Aorta (tissue), 5 donors: Measurements from ENCODE around the gene ARPP21. TPM values are rescaled to one million over a fixed set of nuclear protein-coding genes. Genes with fewer than 3 reads are reported as not detected.
A peak's percentile ranks its signal among the peaks of the same experiment; 100 is the strongest.

Source experiments
- ATAC-seq: fragments of 200-7000 bp; cut with Tn5 transposase; one replicate; pipeline ENCODE4 v1.9.1; 2022; ENCODE audit warnings: moderate library complexity; ENCODE audit not compliant: low FRiP score
- DNase-seq, 2 donors: peaks; one replicate each; pipeline ENCODE4 v3.0.0-alpha.2; 2020
- H3K27ac ChIP-seq, 2 donors: one replicate each; pipeline ENCODE4 v1.5.1; 2013; ENCODE audit warnings: low read length in 2 of 2, mild to moderate bottlenecking in 2 of 2, moderate library complexity in 2 of 2, control low read depth in 1 of 2, inconsistent platforms in 1 of 2, low read depth in 1 of 2
- H3K27me3 ChIP-seq, 2 donors: one replicate each; pipeline ENCODE4 v1.6.1; 2013; ENCODE audit warnings: control low read depth in 1 of 2, low read length in 1 of 2, mild to moderate bottlenecking in 1 of 2, moderate library complexity in 1 of 2; ENCODE audit not compliant: insufficient read depth in 2 of 2, control insufficient read depth in 1 of 2
- H3K36me3 ChIP-seq, 2 donors: one replicate each; pipeline ENCODE4 v1.6.1; 2013; ENCODE audit warnings: control low read depth in 1 of 2, low read length in 1 of 2, mild to moderate bottlenecking in 1 of 2; ENCODE audit not compliant: insufficient read depth in 2 of 2, control insufficient read depth in 1 of 2
- H3K4me1 ChIP-seq, 2 donors: one replicate each; pipeline ENCODE4 v1.6.1; 2013; ENCODE audit warnings: low read length in 2 of 2, control low read depth in 1 of 2, mild to moderate bottlenecking in 1 of 2, moderate library complexity in 1 of 2; ENCODE audit not compliant: insufficient read depth in 2 of 2, control insufficient read depth in 1 of 2
- H3K4me3 ChIP-seq, 2 donors: one replicate each; pipeline ENCODE4 v1.5.1; 2013; ENCODE audit warnings: low read length in 2 of 2, control low read depth in 1 of 2, mild to moderate bottlenecking in 1 of 2
- H3K9me3 ChIP-seq: one replicate; pipeline ENCODE4 v1.6.1; 2013; ENCODE audit warnings: mild to moderate bottlenecking, low read length; ENCODE audit not compliant: control insufficient read depth
- WGBS, 2 donors: extraction: QIAGEN DNeasy Blood & Tissue Kit; methylation state at CpG; one replicate each; pipeline ENCODE4 v1.1.7; 2013; 5-methylcytosine and 5-hydroxymethylcytosine counted together
- intact Hi-C, 2 donors: fragments of 100-400 bp; cut with DNase I; formaldehyde crosslinking; loops; one replicate each; pipeline versions ENCODE4 v1.14.2 to v1.15.0; 2022
- polyA plus RNA-seq, 2 donors: library from polyadenylated mRNA; stranded (reverse); fragments of 200-250 nt; gene quantifications; one replicate each; pipeline ENCODE4 v1.2.3, GENCODE V29; 2013
- total RNA-seq, 2 donors: library from RNA; stranded (reverse); fragmentation: NEBNext Ultra II Directional; extraction: Animal tissue kit (Norgen Biotek cat#: 25700); gene quantifications; one replicate each; pipeline ENCODE4 v1.2.1, GENCODE V29; 2021
- donor health status: healthy with polysubstance abuse.
- donor health status: Bipolar disorder and iron deficiency.
- donor health status: DM: no; HTN: no; CAD: no.
- donor health status: DM: no; HTN: no; CAD: no.
- donor health status: DM: yes; HTN: yes; CAD: no.

The ARPP21 gene
- total and polyA plus RNA-seq, 4 donors, result 1.8 to 9.5 (median 4.9) TPM

GRCh38 chr3:35708394-35709271 is 69.3 kb downstream of the ARPP21 start:
- H3K9me3 ChIP-seq, result no peaks in the 10 kb centered on the region
- no peaks in the 10 kb centered on the region for H3K36me3 ChIP-seq
- no peak overlapping the region for H3K4me3 ChIP-seq
- no peak for ATAC-seq
- intact Hi-C loops, result no loop called here
- H3K27me3 ChIP-seq, result no peaks in the 10 kb centered on the region
- WGBS, 2 donors, result 80 to 81% methylated on average over 8 of the region's 8 CpGs
- no peak for DNase-seq
- H3K27ac ChIP-seq, result no peak overlapping the region
- H3K4me1 ChIP-seq, result no peaks in the 10 kb centered on the region

- 86 to 90% methylated on average over 3 of the region's 3 CpGs for WGBS, 2 donors
- H3K36me3 ChIP-seq, result no peaks in the 10 kb centered on the region
- no peaks in the 10 kb centered on the region for H3K27me3 ChIP-seq
- no peaks in the 10 kb centered on the region for H3K9me3 ChIP-seq
- H3K27ac ChIP-seq, result no peak overlapping the region
- DNase-seq, result no peak
- H3K4me1 ChIP-seq, result no peaks in the 10 kb centered on the region
- H3K4me3 ChIP-seq, result no peak overlapping the region
- intact Hi-C loops, result no loop called here
- no peak for ATAC-seq
These were observed 70.4 kb downstream of the ARPP21 start for GRCh38 chr3:35709691-35710090.

- H3K4me1 ChIP-seq, result no peaks in the 10 kb centered on the region
- H3K27ac ChIP-seq, result no peak overlapping the region
- H3K9me3 ChIP-seq, result no peaks in the 10 kb centered on the region
- no peak for DNase-seq
- WGBS, 2 donors, result 93 to 97% methylated on average over 1 of the region's 1 CpG
- H3K36me3 ChIP-seq, result no peaks in the 10 kb centered on the region
- no peak overlapping the region for H3K4me3 ChIP-seq
- H3K27me3 ChIP-seq, result no peaks in the 10 kb centered on the region
- intact Hi-C loops, result no loop called here
- ATAC-seq, result no peak
These were observed 71.2 kb downstream of the ARPP21 start for GRCh38 chr3:35710554-35710953.

- WGBS, 2 donors, result 94 to 97% methylated on average over 1 of the region's 1 CpG
These were observed 79.6 kb downstream of the ARPP21 start for GRCh38 chr3:35718921-35719320.

GRCh38 chr3:35721628-35722027 is 82.3 kb downstream of the ARPP21 start:
- no peak overlapping the region for H3K4me3 ChIP-seq
- ATAC-seq (peak; percentile 31), DNase-seq (no peak)
- H3K4me1 ChIP-seq, result no peaks in the 10 kb centered on the region
- whole genome bisulfite sequencing, 2 donors, result 90 to 93% methylated on average over 8 of the region's 8 CpGs
- intact Hi-C loops, result no loop called here
- H3K9me3 ChIP-seq, result no peaks in the 10 kb centered on the region
- no peak overlapping the region for H3K27ac ChIP-seq
- no peaks in the 10 kb centered on the region for H3K36me3 ChIP-seq
- no peaks in the 10 kb centered on the region for H3K27me3 ChIP-seq

More at GRCh38 chr3:35718921-35719320, 79.6 kb downstream of the ARPP21 start:
- Histone ChIP-seq H3K36me3 (no peaks in the 10 kb centered on the region), H3K4me3 (no peak overlapping the region), H3K27ac (no peak overlapping the region), H3K9me3 (no peaks in the 10 kb centered on the region), H3K4me1 (no peaks in the 10 kb centered on the region), H3K27me3 (no peaks in the 10 kb centered on the region)
- ATAC-seq (no peak), DNase-seq (no peak)
- intact Hi-C loops, result no loop called here

GRCh38 chr3:35722902-35723301 is 83.6 kb downstream of the ARPP21 start:
- Histone ChIP-seq H3K27me3 (no peaks in the 10 kb centered on the region), H3K9me3 (no peaks in the 10 kb centered on the region), H3K36me3 (no peaks in the 10 kb centered on the region), H3K4me3 (no peak overlapping the region), H3K27ac (no peak overlapping the region), H3K4me1 (no peaks in the 10 kb centered on the region)
- no peak for DNase-seq
- no peak for ATAC-seq
- intact Hi-C loops, result no loop called here

GRCh38 chr3:35723480-35724097 is 84.3 kb downstream of the ARPP21 start:
- no peaks in the 10 kb centered on the region for H3K4me1 ChIP-seq
- no peaks in the 10 kb centered on the region for H3K9me3 ChIP-seq
- H3K27me3 ChIP-seq, result no peaks in the 10 kb centered on the region
- intact Hi-C loops, result no loop called here
- no peaks in the 10 kb centered on the region for H3K36me3 ChIP-seq
- no peak overlapping the region for H3K27ac ChIP-seq
- H3K4me3 ChIP-seq, result no peak overlapping the region
- ATAC-seq (no peak), DNase-seq (no peak)

GRCh38 chr3:35724106-35724505 is 84.8 kb downstream of the ARPP21 start:
- no peaks in the 10 kb centered on the region for H3K4me1 ChIP-seq
- WGBS, 2 donors, result 91 to 93% methylated on average over 4 of the region's 4 CpGs
- H3K36me3 ChIP-seq, result no peaks in the 10 kb centered on the region
- H3K4me3 ChIP-seq, result no peak overlapping the region
- ATAC-seq (no peak), DNase-seq (no peak)
- H3K27ac ChIP-seq, result no peak overlapping the region
- no peaks in the 10 kb centered on the region for H3K27me3 ChIP-seq
- intact Hi-C loops, result no loop called here
- no peaks in the 10 kb centered on the region for H3K9me3 ChIP-seq

GRCh38 chr3:35727179-35727578 is 87.9 kb downstream of the ARPP21 start:
- 86 to 89% methylated on average over 3 of the region's 3 CpGs for WGBS, 2 donors
- DNase-seq (no peak), ATAC-seq (no peak)
- Histone ChIP-seq H3K4me1 (no peaks in the 10 kb centered on the region), H3K4me3 (no peak overlapping the region), H3K9me3 (no peaks in the 10 kb centered on the region), H3K27me3 (no peaks in the 10 kb centered on the region), H3K36me3 (no peaks in the 10 kb centered on the region), H3K27ac (no peak overlapping the region)
- intact Hi-C loops, result no loop called here
